NCI-H2107 (cell line): ENCODE data around the gene MATK.

Experiments used
- DNase-seq: peaks from one replicate; lab custom pipeline; 2025; lab: John Stamatoyannopoulos, UW

MATK gene

DNA sequence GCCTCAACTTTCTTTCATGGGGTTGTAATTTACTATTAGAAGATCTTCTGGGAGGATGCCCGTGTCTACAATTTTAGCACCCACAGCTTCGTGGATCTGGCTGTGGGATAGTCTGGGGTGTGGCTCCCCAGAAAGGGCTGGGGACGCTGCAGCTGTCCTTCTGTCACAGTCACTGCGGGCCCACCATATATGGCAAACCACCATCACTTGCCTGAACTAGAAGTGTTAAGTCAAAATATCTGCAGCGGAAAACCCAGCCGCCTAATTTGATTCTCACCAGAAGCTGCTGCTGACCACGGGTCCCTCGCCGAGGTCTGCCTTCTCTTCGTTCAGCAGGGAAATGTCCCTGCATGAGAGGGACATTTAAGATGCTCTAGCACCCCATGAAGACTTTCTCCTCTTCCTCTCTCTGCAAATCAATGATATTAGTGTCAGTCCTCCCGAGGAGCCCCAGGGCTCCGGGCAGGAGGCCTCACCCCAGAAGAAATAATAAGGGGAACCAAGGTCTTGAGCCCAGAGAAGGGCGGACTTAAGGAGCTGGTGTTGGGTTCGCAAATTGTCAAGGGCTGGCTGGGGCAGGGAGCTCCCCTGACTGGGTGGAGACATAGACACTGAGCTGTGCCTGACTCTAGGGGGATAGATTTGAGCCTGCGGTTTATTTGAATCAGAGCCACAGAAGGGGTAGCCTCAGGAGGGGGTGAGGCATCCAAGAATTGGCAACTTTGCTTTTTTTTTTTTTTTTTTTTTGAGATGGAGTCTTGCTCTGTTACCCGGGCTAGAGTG lies 3.0 kb upstream of the MATK start:
- DNase-seq = no peak

GRCh38 chr19:3785451-3785937 lies 687 bp downstream of the MATK start:
- no peak for DNase-seq

DNA sequence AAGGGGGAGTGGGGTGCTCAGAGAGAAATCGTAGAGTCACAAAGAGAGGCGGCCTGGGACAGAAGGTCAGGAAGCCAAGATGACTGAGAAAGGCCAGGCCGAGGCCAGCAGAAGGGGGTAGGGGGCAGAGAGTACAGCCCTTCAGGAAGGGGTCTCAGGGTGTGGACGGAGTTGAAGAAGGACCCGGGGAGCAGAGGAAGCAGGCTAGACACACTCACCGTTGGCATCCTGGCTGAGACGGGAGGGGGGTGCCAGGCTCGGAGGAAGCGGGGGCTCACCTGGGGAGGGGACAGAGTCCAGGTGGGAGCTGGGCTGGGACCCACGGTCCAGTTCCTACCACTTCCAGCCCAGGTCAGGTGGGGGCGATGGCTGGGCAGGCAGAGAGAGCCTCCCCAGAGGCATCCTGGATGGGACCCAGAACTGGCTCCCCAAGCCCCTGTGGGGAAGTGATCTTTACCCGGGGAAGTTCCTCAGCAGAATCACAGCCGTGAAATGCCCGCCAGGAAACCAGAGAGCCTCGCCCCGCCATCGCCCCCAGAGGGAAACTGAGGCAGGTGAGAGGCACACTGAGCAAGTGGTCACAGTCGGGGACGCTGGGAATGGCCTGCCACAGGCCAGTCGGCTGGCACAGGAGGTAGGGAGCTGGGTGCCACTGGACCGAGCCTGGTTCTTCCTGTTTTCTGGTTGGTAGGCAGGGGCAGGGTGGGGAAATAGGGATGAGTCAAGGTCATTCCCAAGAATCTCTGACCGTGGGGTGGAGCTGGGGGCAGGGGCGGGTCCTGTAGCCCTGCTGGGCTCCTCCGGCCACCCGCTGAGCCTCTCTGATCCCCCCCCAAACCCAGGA lies 1.4 kb downstream of the MATK start:
- no peak for DNase-seq

DNA sequence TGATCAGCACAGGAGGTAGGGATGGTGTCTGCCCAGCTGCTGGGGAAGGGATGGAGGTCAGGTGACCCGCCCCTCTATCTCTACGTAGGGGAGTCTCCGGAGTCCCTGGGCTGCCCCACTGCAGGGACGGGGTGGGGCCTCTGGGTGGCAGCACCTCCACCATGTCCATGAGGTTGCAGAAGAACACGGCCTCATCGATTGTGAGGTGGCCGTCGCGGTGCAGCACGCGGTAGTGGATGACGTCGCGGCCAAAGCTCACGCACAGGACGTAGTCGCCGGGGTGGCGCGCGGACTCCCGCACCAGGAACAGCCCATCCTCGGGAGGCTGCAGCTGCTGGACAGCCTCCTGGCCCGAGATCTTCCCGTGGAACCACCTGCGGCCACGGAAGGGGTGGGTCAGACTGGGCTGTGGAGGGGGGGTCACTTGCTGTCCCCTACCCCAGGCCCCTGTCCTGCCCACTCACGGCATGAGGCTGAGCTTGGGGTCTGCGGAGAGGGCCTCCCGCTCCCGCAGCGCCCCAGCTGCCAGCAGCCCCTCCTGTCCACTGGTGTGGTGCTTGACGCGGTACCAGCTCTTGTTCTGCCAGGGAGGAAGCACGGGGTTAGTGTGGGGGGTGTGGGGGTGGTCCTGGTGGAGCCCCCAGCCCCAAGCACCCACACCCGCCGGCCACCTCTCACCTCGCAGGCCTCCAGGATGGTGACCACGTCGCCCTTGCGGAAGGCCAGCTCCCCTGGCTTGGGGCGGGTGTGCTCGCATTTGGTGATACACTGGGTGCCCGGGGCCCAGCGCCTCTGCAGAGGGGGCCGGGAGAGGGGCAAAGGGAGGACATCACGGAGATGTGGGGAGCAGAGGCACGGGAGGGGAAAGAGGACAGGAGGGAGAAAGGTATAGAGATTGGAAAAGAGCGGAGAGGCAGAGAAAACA lies 2.3 kb downstream of the MATK start:
- DNase-seq = no peak

- no peak for DNase-seq
These were observed 3.3 kb downstream of the MATK start for GRCh38 chr19:3782903-3783302.

GRCh38 chr19:3782330-3782729 lies 3.9 kb downstream of the MATK start:
- DNase-seq = no peak

DNA sequence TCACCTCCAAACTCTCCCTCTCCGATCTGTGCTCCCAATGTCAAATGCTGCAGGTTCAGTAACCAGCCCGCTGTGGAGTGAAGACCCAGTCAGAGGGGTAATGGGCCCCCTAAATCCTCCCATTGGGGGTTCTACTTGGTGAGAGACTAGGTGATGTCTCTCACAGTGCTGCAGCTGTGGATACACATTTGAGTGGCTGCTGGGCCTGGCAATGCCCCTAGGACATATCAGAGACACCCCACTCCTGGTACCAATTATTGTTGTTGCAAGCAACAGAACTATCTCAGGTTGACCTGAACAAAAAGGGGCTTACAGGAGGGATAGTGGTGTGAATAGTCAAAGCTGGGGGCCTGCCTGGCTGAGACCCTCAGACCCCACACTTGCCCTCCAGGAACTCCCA lies 4.6 kb downstream of the MATK start:
- no peak for DNase-seq

DNA sequence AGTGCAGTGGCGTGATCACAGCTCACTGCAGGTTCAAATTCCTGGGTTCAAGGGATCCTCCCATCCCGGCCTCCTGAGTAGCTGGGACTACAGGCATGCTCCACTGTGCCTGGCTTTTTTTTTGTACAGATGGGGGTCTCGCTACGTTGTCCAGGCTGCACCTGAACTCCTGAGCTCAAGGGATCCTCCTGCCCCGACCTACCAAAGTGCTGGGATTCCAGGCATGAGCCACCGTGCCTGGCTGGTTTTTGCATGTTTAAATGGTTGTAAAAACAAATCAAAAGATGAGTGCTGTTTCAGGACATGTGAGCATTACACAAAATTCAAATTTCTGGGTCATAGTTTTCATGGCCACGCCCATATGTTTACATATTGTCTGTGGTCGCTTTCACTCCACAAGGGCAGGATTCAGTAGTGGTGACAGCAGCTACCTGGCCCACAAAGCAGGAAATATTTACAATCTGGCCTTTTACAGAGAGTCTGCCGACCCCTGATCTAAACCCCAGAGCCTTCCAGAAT lies 5.3 kb downstream of the MATK start:
- DNase-seq = no peak

- no peak for DNase-seq
These were observed 7.1 kb downstream of the MATK start for GRCh38 chr19:3778899-3779723.

DNA sequence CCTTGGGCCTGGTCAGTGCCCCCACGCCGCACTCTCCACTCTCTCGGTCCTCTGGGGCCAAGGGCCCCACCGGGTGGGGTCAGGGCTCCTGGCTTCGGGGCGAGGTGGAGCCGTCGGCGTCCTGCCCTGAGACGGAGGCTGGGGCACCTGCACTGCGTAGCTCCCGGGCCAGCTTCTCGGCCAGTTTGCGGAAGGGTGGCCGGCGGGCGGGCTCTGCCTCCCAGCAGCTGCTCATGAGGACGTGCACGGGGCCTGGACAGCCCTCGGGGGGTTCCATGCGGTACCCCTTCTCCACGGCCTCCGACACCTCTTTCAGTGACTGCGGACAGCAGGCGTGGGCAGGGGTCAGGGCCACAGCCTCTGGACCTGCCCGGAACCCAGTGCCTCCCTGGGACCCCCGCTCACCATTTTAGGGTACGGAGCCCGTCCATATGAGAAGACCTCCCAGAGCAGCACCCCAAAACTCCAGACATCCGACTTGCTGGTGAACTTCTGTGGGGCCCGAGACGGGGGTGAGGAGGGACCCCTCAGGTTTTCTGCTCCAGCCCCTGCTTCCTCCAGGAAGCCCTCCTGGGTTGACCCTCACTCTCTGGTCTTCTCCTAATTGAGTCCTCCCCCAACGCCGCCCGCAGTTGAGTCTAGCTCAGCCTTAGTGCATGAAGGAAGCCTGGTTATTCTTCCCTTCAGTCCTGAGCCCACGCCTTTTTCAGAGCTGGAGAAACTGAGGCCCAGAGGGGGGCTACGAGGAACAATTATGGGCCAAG lies 7.9 kb downstream of the MATK start:
- DNase-seq = no peak

GRCh38 chr19:3776479-3777040 lies 9.6 kb downstream of the MATK start:
- DNase-seq = no peak

DNA sequence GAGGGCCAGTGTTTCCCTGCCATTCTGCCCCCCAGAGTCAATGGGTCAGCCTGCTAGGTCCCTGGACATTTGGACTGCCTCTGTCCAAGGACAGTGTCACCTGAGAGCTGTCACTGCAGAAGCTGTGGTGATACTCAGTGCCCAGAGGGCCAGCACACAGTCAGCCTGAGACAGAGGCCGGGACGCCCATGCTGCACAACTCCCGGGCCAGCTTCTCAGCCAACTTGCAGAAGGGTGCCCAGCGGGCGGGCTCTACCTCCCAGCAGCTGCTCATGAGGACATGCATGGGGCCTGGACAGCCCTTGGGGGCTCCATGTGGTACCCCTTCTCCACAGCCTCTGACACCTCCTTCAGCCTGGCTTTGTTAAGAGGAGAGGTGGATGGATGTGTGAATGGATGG lies 10.3 kb downstream of the MATK start:
- DNase-seq = no peak

GRCh38 chr19:3775374-3775711 lies 10.8 kb downstream of the MATK start:
- DNase-seq = no peak

DNA sequence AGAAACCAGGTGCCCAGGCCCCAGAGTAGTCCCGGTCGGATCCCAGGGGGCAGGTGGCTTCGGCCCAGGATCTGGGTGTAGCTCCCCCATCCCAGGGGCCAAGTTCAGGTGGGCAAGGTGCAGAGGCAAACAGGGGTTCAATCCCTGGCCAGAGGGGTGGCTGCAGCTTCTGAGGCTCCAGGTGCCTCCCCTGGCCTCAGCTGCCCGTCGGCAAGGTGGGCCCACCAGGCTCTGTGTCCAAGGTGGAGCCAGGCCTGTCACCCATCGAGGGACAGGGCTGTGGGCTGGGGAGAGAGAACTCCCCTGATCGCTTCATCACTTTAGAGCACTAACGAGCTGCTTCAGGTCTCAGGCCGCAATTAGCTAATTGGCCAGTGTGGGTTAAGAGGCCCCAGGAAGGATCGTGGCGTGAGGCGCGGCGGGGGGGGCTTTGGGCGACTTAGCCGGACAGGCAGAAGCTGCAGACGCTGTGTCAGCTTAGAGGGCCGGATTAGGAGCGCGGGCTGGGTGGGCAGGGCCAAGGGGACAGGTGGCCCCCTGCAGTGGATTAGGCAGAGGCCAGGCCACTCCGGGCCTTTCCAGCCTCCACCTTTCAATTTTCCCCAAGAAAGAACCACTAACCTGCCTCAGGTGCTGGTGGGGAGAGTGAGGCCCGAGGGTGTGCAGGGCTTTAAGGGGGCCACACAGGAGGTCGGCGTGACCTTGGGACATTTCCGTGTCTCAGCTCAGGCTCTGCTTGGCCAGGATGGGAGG lies 11.4 kb downstream of the MATK start:
- DNase-seq = no peak

DNA sequence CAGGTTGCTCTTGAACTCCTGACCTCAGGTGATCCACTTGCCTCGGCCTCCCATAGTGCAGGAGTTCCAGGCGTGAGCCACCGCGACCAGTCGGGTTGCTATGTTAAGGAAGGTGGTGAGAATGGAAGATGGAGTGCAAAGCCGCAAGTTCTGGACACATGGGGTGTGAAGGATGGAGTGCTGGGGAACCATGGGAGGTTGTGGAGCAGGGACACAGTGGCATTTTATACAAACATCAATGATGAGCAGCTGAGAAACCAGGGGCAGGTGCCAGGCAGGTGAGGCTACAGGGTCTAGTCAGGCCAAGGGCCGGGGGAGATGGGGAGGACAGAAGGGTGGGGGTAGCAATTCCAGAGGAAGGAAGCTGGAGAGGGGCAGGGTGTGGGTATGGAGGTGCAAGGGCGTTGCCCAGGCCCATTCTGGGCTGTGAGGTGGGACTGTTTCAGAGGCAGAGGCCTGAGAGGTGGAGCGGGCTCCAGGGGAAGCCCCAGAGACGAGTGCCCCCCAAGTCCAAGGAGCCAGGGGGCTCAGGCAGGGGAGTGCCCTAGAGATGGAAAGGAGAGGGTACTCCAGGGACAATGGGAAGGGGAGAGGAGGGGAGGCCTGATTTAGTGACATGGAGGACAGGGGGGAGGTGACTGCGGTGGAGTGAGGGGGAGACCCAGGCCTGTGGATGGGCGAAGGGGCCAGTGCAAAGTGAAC lies 12.2 kb downstream of the MATK start:
- DNase-seq = no peak

DNA sequence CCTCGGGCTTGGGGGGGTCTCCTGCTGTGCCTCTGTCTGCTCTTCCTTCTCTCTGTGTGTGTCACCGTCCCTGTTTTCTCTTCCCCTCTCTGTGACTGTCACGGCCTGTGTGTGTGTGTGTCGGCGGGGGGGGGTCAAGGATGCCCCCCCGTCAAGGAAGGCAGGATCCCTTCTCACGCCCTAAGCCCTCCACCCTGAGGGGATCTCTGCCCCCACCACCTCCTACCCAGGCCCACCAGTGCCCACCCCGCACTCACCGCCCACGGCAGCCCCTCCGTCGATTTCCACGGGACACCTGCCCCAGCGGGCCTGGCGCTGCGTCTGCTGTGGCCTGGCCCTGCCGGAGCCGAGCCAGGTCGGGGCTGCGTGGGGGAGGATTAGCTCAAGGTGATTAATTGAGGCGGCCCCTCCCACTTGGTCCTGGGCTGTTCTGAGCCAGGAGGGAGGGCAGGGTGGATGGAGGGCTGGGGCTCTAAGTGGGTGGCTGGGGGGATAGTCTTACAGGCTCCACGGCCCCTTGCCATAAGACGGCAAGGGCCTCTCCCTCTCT lies 14.2 kb downstream of the MATK start, which contains the start of gene RAX2:
Gene RAX2, minus strand, starts transcription at position 323 of the 550 bp plus-strand sequence. CDS start 486 bp downstream, outside the sequence.
- no peak for DNase-seq

DNA sequence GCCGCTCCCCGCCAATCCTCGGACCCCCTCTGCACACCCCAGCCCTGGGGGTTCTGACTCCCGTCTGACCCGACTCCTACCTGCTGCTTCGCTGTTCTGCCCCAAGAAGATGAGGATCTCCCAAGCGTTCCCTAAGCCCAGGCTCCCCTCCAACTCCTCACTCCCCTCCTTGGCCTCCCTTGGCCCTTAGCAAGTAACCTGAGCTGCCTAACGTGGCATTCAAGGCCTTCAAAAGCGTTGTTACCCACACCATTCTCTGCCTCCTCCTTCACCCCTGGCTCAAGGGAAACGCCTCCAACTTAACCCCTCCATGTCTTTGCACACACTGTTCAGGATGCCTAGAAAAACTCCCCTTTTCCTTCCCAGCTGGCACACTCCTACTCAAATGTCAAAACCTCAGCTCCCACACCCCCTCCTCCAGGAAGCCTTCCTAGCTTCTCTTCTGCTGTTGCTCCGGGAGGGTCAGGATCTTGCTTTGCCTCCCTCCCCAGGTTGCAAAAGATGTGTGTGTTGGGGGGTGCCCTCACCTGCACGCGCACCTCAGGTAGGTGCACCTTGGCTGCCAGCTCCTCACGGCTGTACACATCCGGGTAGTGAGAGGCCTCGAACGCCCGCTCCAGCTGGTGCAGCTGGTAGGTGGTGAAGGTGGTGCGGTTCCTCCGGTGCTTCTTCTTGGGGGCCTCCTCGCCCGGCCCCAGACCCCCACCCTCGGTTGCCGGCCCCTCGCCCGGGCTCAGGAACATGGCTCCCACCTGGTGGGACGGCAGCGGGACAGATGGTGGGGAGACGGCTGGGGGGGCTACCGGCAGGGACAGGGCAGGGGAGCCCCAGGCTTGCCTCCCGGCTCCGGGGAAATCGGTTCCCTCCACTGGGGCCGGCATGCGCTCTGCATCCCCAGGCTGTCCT lies 14.9 kb downstream of the MATK start:
- DNase-seq = no peak
